ENCODE results near the gene RACGAP1.
A peak's percentile ranks its signal among the peaks of the same experiment; 100 is the strongest.

The RACGAP1 gene

GRCh38 chr12:50025187-50026059, at the start of gene RACGAP1:
TSS of gene RACGAP1 (minus strand) at chr12:50025494. CDS start at chr12:50016715, 8,779 bp downstream.
- DNase-seq, result peak; percentile 87 to 95

- DNase-seq, result no peak
Measured at GRCh38 chr12:50073712-50074111, 48.4 kb upstream of the RACGAP1 start.

GRCh38 chr12:50073206-50073605, 47.9 kb upstream of the RACGAP1 start:
- no peak for DNase-seq

GRCh38 chr12:50072198-50072907, 47.1 kb upstream of the RACGAP1 start:
- no peak for DNase-seq

GRCh38 chr12:50070314-50071060, 45.2 kb upstream of the RACGAP1 start:
- peak in 1 of 2 experiments; percentile 75 for DNase-seq

- DNase-seq, result no peak
Measured at GRCh38 chr12:50069539-50069938, 44.2 kb upstream of the RACGAP1 start.

GRCh38 chr12:50069069-50069468, 43.8 kb upstream of the RACGAP1 start:
- no peak for DNase-seq

- DNase-seq, result no peak
Measured at GRCh38 chr12:50066402-50066801, 41.1 kb upstream of the RACGAP1 start.

GRCh38 chr12:50065726-50066310, 40.5 kb upstream of the RACGAP1 start:
- no peak for DNase-seq

- DNase-seq, result no peak
Measured at GRCh38 chr12:50062728-50063460, 37.6 kb upstream of the RACGAP1 start.

- no peak for DNase-seq
Measured at GRCh38 chr12:50061946-50062686, 36.8 kb upstream of the RACGAP1 start.

GRCh38 chr12:50061171-50061570, 35.9 kb upstream of the RACGAP1 start:
- DNase-seq, result no peak

- DNase-seq, result no peak
Measured at GRCh38 chr12:50060120-50060468, 34.8 kb upstream of the RACGAP1 start.

- DNase-seq, result no peak
Measured at GRCh38 chr12:50059440-50060119, 34.3 kb upstream of the RACGAP1 start.

- no peak for DNase-seq
Measured at GRCh38 chr12:50058743-50059312, 33.5 kb upstream of the RACGAP1 start.

GRCh38 chr12:50057896-50058670, 32.8 kb upstream of the RACGAP1 start:
- no peak for DNase-seq

- DNase-seq, result no peak
Measured at GRCh38 chr12:50057000-50057841, 31.9 kb upstream of the RACGAP1 start, which contains the start of gene ASIC1. TSS of gene ASIC1 (plus strand) at chr12:50057596. CDS start at chr12:50058767, 1,171 bp downstream.

GRCh38 chr12:50056639-50056976, 31.3 kb upstream of the RACGAP1 start:
- no peak for DNase-seq

Data from cerebellar nuclear complex (tissue), 1 donor.